ENCODE measurements around the gene TAS2R40.
"Not testable (repeated sequence)": the region's sequence is repeated elsewhere in the genome, so short reads cannot be mapped to it uniquely, and the experiment has no call there.

The TAS2R40 gene

DNA sequence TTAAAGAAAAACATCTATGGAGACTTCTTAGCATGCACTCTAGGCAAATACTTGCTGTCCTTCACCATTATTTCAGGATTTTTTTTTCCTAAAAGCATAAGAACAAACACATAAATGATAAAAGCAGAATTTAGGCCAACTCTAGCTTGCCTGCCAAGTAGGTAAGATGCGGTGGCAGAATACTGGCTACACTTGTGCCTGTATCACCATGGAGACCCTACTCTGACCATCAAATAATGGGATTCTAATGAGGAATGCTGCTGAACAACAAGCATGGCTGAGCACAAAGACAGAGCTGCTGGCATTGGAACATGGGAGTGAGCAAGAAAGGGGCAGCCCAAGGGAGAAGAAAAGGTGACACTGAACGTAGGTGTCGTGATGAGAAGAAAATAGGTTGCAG lies 18.5 kb upstream of the TAS2R40 start:
- no peaks in the 10 kb centered on the region for H3K27me3 ChIP-seq (ENCODE audit: control insufficient read depth in 1 of 2, insufficient read depth in 2 of 2, low read length in 2 of 2)
- no peaks in the 10 kb centered on the region for H3K36me3 ChIP-seq (ENCODE audit: insufficient read depth, low read length)
- H3K9ac ChIP-seq (ENCODE audit: low read length), result no peak overlapping the region
- no peaks in the 10 kb centered on the region for H3K4me1 ChIP-seq (ENCODE audit: insufficient read depth, low read length)
- no peak overlapping the region for H3K4me3 ChIP-seq (ENCODE audit: low read depth in 1 of 2, low read length in 2 of 2)
- no peak overlapping the region for H3K27ac ChIP-seq (ENCODE audit: low read depth, low read length)
- H3K9me3 ChIP-seq (ENCODE audit: low read length), result no peaks in the 10 kb centered on the region

DNA sequence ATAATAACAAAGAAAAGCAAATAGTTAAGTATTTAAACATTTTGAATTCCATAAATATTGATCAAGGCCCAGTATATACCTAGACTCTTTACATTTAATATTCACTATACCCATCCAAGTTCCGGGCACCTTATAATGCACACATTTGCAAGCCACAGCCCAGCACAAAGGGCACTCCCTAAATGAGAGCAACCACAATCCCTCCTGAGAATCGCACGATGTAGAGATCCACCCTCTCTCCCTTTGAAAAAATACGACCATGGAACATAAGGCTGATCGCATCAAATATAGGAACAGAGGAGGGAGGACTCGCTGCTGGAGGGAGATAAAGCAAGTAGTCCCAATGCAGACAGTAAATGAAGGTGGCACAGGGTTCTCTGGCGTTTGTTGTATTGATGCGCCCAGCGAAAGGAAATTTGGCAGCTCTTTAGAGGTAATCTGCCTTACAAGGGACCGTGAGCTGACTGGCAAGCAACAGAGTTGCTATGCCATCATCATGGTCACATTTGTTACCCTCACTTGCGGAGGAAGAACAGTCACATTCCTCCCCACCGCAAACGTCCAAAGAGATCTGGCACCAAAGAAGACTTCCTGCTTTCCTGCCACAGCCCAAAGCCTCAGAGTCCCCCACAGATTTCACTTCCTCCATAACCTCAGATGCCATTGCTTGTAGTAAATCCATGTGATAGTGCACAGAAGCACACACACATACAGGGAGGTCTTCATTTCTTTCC lies 16.1 kb upstream of the TAS2R40 start:
- no peaks in the 10 kb centered on the region for H3K9me3 ChIP-seq (ENCODE audit: low read length)

DNA sequence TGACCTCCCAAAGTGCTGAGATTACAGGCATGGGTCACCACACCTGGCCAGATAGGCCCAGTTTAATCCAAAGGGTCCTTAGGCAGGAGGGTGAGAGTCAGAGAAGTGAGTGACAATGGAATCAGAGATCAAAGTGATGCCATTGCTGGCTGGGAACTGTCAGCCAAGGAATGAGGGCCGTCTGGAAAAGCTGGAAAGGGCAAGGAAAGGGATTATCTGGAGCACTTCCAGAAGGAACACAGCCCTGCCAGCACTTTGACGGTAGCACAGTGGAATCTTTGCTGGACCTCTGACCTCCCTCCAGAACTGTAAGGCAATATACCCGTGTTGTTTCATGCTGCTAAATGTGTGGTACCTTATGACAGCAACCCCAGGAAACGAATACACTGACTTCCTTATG lies 11.3 kb upstream of the TAS2R40 start:
- Histone ChIP-seq H3K9ac (ENCODE audit: low read length) (no peak overlapping the region), H3K4me3 (ENCODE audit: low read depth in 1 of 2, low read length in 2 of 2) (no peak overlapping the region), H3K27me3 (ENCODE audit: control insufficient read depth in 1 of 2, insufficient read depth in 2 of 2, low read length in 2 of 2) (no peaks in the 10 kb centered on the region), H3K36me3 (ENCODE audit: insufficient read depth, low read length) (no peaks in the 10 kb centered on the region), H3K27ac (ENCODE audit: low read depth, low read length) (no peak overlapping the region), H3K4me1 (ENCODE audit: insufficient read depth, low read length) (no peaks in the 10 kb centered on the region), H3K9me3 (ENCODE audit: low read length) (no peaks in the 10 kb centered on the region)

More for the DNA sequence above, 16.1 kb upstream of the TAS2R40 start:
- no peaks in the 10 kb centered on the region for H3K36me3 ChIP-seq (ENCODE audit: insufficient read depth, low read length)
- H3K4me1 ChIP-seq (ENCODE audit: insufficient read depth, low read length), result no peaks in the 10 kb centered on the region
- peak overlapping the region in 1 of 2 donors; percentile 20 for H3K4me3 ChIP-seq (ENCODE audit: low read depth in 1 of 2, low read length in 2 of 2)
- H3K27me3 ChIP-seq (ENCODE audit: control insufficient read depth in 1 of 2, insufficient read depth in 2 of 2, low read length in 2 of 2), result no peaks in the 10 kb centered on the region
- no peak overlapping the region for H3K9ac ChIP-seq (ENCODE audit: low read length)
- H3K27ac ChIP-seq (ENCODE audit: low read depth, low read length), result no peak overlapping the region

DNA sequence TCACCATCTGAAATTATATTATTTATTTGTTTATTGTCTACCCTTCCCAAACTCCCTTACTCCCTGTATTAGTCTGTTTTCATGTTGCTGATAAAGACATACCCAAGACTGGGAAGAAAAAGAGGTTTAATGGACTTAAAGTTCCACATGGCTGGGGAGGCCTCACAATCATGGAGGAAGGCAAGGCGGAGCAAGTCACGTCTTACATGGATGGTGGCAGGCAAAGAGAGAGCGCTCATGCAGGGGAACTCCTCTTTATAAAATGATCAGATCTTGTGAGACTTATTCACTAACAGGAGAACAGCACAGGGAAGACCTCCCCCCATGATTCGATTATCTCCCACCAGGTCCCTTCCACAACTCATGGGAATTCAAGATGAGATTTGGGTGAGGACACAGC lies 8.4 kb upstream of the TAS2R40 start:
- H3K4me1 ChIP-seq (ENCODE audit: insufficient read depth, low read length); H3K4me3 ChIP-seq (ENCODE audit: low read depth in 1 of 2, low read length in 2 of 2); H3K27ac ChIP-seq (ENCODE audit: low read depth, low read length); H3K36me3 ChIP-seq (ENCODE audit: insufficient read depth, low read length); H3K9me3 ChIP-seq (ENCODE audit: low read length); H3K9ac ChIP-seq (ENCODE audit: low read length); H3K27me3 ChIP-seq (ENCODE audit: control insufficient read depth in 1 of 2, insufficient read depth in 2 of 2, low read length in 2 of 2): not testable (repeated sequence)

DNA sequence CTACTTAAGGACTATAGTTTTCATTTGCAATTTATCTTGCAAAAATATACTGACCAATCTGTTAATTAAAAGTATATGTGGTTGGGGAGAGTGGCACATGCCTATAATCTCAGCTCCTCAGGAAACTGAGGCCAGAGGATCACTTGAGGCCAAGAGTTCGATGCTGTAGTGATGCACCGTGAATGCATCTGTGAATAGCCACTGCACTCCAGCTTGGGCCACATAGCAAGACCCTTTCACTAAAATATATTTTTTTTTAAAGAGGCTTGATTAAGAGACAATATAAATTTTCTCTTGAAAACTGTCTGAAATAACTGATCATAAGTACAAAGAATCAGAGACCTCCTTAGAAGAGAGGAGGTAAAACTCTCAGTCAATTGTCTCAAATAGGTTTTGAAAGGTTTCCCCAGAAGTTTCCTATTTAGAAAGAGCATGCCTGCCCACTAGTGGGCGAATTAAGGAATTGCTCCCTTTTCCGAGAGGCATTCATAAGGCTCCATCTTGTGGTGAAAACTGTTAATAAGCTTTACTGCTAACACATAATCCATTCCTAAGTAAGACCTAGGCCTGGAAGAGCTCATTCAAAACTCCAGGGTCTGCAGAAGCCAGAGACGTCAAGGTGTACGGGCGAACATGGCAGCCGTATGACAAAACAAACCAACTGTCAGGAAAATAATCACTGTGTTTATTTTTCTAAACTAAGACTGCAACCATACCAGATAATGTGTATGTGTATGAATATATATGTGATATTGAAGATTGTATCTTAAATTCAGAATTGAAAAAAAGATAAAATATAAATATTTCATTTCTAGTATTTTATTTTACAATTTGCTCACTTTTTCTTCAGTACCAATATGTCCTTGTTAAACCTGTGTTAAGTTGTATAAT lies 6.8 kb upstream of the TAS2R40 start:
- H3K9ac ChIP-seq (ENCODE audit: low read length), result no peak overlapping the region
- H3K4me1 ChIP-seq (ENCODE audit: insufficient read depth, low read length), result no peaks in the 10 kb centered on the region
- no peaks in the 10 kb centered on the region for H3K9me3 ChIP-seq (ENCODE audit: low read length)
- no peak overlapping the region for H3K4me3 ChIP-seq (ENCODE audit: low read depth in 1 of 2, low read length in 2 of 2)
- no peaks in the 10 kb centered on the region for H3K36me3 ChIP-seq (ENCODE audit: insufficient read depth, low read length)
- no peaks in the 10 kb centered on the region for H3K27me3 ChIP-seq (ENCODE audit: control insufficient read depth in 1 of 2, insufficient read depth in 2 of 2, low read length in 2 of 2)
- H3K27ac ChIP-seq (ENCODE audit: low read depth, low read length), result no peak overlapping the region

DNA sequence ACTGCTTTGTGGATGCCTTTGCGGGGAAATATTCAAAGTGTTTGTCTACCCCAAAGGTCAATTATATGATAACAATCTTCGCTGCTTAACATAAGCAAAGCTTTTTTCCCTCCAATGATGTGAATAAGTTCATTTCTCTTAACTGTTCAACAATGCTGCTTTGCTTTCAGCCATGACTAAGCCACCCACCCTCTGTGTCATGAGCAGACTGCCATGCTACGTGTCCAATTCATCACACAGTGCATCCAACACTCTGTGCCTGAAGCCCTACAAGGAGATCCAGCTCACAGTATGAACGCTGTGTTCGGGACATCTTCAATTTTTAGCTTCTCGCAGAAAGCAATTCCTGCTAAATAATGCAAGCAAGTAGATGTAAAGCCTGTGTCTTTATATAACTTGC lies 5.7 kb upstream of the TAS2R40 start:
- no peak overlapping the region for H3K4me3 ChIP-seq (ENCODE audit: low read depth in 1 of 2, low read length in 2 of 2)

DNA sequence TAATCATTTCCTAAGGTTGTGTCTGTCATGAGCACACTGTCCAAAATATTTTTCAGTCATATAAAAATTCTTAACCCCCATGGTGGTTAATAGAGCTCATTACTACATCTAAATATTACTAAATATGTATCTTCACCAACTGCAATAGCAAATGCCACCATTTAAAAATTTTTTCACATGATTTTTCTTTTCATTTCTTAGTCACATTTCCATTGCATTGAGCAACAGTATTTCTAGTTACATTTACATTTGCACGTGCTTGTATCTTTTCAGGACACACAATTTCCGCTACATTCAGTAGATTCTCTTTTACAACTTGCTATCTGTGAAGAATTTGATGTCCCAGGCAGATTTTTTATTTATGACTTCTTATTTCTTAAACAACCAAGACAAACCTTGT lies 5.2 kb upstream of the TAS2R40 start:
- H3K9ac ChIP-seq (ENCODE audit: low read length), result no peak overlapping the region
- H3K36me3 ChIP-seq (ENCODE audit: insufficient read depth, low read length), result no peaks in the 10 kb centered on the region
- no peaks in the 10 kb centered on the region for H3K4me1 ChIP-seq (ENCODE audit: insufficient read depth, low read length)
- no peak overlapping the region for H3K27ac ChIP-seq (ENCODE audit: low read depth, low read length)
- no peaks in the 10 kb centered on the region for H3K9me3 ChIP-seq (ENCODE audit: low read length)
- no peaks in the 10 kb centered on the region for H3K27me3 ChIP-seq (ENCODE audit: control insufficient read depth in 1 of 2, insufficient read depth in 2 of 2, low read length in 2 of 2)
- no peak overlapping the region for H3K4me3 ChIP-seq (ENCODE audit: low read depth in 1 of 2, low read length in 2 of 2)

More for the DNA sequence above, 5.7 kb upstream of the TAS2R40 start:
- no peaks in the 10 kb centered on the region for H3K36me3 ChIP-seq (ENCODE audit: insufficient read depth, low read length)
- no peak overlapping the region for H3K27ac ChIP-seq (ENCODE audit: low read depth, low read length)
- H3K4me1 ChIP-seq (ENCODE audit: insufficient read depth, low read length), result no peaks in the 10 kb centered on the region
- no peaks in the 10 kb centered on the region for H3K9me3 ChIP-seq (ENCODE audit: low read length)
- no peaks in the 10 kb centered on the region for H3K27me3 ChIP-seq (ENCODE audit: control insufficient read depth in 1 of 2, insufficient read depth in 2 of 2, low read length in 2 of 2)
- no peak overlapping the region for H3K9ac ChIP-seq (ENCODE audit: low read length)

DNA sequence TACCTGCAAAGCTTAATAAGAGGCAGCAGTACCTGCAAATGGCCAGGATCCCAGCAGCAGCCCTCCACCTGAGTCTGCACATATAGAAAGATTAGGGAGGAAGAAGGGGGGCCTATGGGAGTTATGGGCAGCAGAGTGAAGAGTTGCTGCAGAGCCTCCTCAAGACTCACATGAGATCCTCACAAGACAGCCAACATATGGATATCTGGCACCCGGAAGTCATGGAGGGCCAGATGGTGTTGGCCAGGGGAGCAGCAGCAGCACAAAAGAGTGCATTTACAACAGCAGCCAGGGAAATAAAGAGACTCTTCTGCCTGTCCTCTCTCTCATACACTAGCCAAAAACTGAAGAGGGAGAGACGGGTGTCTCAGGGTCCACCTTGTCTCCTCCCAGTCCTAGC lies 4.0 kb upstream of the TAS2R40 start:
- no peaks in the 10 kb centered on the region for H3K36me3 ChIP-seq (ENCODE audit: insufficient read depth, low read length)
- H3K4me3 ChIP-seq (ENCODE audit: low read depth in 1 of 2, low read length in 2 of 2), result no peak overlapping the region
- no peaks in the 10 kb centered on the region for H3K27me3 ChIP-seq (ENCODE audit: control insufficient read depth in 1 of 2, insufficient read depth in 2 of 2, low read length in 2 of 2)
- H3K9me3 ChIP-seq (ENCODE audit: low read length), result no peaks in the 10 kb centered on the region
- H3K27ac ChIP-seq (ENCODE audit: low read depth, low read length), result no peak overlapping the region
- no peak overlapping the region for H3K9ac ChIP-seq (ENCODE audit: low read length)
- no peaks in the 10 kb centered on the region for H3K4me1 ChIP-seq (ENCODE audit: insufficient read depth, low read length)

DNA sequence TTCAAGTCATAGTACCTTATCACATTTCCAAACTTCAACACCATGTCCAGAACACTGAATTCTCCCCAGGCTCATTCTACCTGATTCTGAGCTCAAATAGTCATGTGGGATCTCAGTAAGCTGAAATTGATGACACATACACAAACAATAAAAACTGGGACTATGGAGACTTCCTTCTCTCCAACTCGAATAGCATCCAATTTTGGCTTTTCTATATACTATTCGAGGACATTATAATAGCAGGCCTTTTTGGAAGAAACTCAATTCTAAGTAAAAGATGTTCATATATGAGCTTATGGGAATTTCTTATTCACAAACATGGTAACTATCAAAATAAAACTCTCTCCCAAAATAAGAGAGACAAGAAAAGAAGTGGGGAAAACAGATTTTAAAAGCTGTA lies 551 bp upstream of the TAS2R40 start:
- Histone ChIP-seq H3K27ac (ENCODE audit: low read depth, low read length) (no peak overlapping the region), H3K27me3 (ENCODE audit: control insufficient read depth in 1 of 2, insufficient read depth in 2 of 2, low read length in 2 of 2) (no peaks in the 10 kb centered on the region), H3K4me1 (ENCODE audit: insufficient read depth, low read length) (no peaks in the 10 kb centered on the region), H3K9me3 (ENCODE audit: low read length) (no peaks in the 10 kb centered on the region), H3K36me3 (ENCODE audit: insufficient read depth, low read length) (no peaks in the 10 kb centered on the region), H3K9ac (ENCODE audit: low read length) (no peak overlapping the region), H3K4me3 (ENCODE audit: low read depth in 1 of 2, low read length in 2 of 2) (no peak overlapping the region)

DNA sequence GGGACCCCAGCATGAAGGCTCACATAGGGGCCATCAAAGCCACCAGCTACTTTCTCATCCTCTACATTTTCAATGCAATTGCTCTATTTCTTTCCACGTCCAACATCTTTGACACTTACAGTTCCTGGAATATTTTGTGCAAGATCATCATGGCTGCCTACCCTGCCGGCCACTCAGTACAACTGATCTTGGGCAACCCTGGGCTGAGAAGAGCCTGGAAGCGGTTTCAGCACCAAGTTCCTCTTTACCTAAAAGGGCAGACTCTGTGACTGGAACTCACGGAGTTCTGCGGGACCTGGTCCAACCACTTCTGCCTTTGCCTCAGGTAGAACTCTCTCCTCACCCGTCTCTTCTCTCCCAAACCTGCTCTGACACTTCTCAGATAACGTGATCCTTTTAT lies 945 bp downstream of the TAS2R40 start:
- Histone ChIP-seq H3K27me3 (ENCODE audit: control insufficient read depth in 1 of 2, insufficient read depth in 2 of 2, low read length in 2 of 2) (no peaks in the 10 kb centered on the region), H3K4me1 (ENCODE audit: insufficient read depth, low read length) (no peaks in the 10 kb centered on the region), H3K4me3 (ENCODE audit: low read depth in 1 of 2, low read length in 2 of 2) (no peak overlapping the region), H3K27ac (ENCODE audit: low read depth, low read length) (no peak overlapping the region), H3K9me3 (ENCODE audit: low read length) (no peaks in the 10 kb centered on the region), H3K36me3 (ENCODE audit: insufficient read depth, low read length) (no peaks in the 10 kb centered on the region), H3K9ac (ENCODE audit: low read length) (no peak overlapping the region)

DNA sequence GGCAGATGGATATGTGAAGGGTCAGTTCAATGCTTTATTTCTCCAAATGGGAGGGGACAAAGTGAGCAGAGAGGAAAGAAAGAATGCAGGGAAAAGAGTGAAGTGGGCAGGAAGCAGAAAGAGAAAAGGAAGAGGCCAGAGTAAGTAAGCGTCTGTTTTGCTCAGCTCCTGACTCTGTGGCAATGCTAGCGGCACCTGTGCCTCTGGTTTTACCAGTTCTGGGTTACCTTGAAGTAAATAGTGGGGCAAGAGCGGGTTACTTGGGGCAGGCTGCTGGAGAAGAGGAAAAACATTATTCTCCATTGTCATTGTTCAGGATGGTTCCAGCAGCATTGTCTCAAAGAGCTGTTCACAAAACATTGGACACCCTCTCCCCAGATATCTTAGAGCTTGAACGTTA lies 1.9 kb downstream of the TAS2R40 start:
- H3K4me3 ChIP-seq (ENCODE audit: low read depth in 1 of 2, low read length in 2 of 2), result no peak overlapping the region
- H3K9ac ChIP-seq (ENCODE audit: low read length), result no peak overlapping the region
- H3K27ac ChIP-seq (ENCODE audit: low read depth, low read length), result no peak overlapping the region
- H3K27me3 ChIP-seq (ENCODE audit: control insufficient read depth in 1 of 2, insufficient read depth in 2 of 2, low read length in 2 of 2), result no peaks in the 10 kb centered on the region
- no peaks in the 10 kb centered on the region for H3K36me3 ChIP-seq (ENCODE audit: insufficient read depth, low read length)
- H3K4me1 ChIP-seq (ENCODE audit: insufficient read depth, low read length), result no peaks in the 10 kb centered on the region
- H3K9me3 ChIP-seq (ENCODE audit: low read length), result no peaks in the 10 kb centered on the region
